K562 (cell line): Measurements from ENCODE around the gene ELF1. TPM values are rescaled to one million over a fixed set of nuclear protein-coding genes. Genes with fewer than 3 reads are reported as not detected.

Experiments used
- GMEB1 ChIP-seq: fragments of 250-450 bp; sonication (Bioruptor Pico); IDR thresholded peaks from 2 replicates; pipeline ENCODE4 v1.4.0; 2020; ENCODE audit warnings: mild to moderate bottlenecking
- MAFF ChIP-seq: IDR thresholded peaks from 2 replicates; pipeline ENCODE4 v1.6.1; 2012; ENCODE audit warnings: low read length, improper control_type of control experiment
- MAFK ChIP-seq: IDR thresholded peaks from 2 replicates; pipeline ENCODE4 v1.6.1; 2011; ENCODE audit warnings: low read length, improper control_type of control experiment
- MLX ChIP-seq, 2 experiments: fragments of 450-650 bp in 1 of 2; sonication (generic) in 1 of 2; formaldehyde crosslinking; conservative IDR thresholded peaks; 2 replicates each; pipeline versions ENCODE4 v1.4.0 to v1.8.1; 2020 to 2022; ENCODE audit warnings: mild to moderate bottlenecking in 1 of 2, missing genetic modification reagents in 1 of 2
- NFYB ChIP-seq: IDR thresholded peaks from 2 replicates; pipeline ENCODE4 v1.6.1; 2011; ENCODE audit warnings: mild to moderate bottlenecking, moderate library complexity; ENCODE audit not compliant: insufficient read length; ENCODE audit errors: extremely low read depth
- POLR2AphosphoS2 ChIP-seq: IDR thresholded peaks from 2 replicates; pipeline ENCODE4 v1.6.1; 2012; ENCODE audit warnings: low read length, improper control_type of control experiment
- SFPQ ChIP-seq: fragments of 200-400 bp; formaldehyde crosslinking; IDR thresholded peaks from 2 replicates; pipeline ENCODE4 v1.6.1; 2017; ENCODE audit warnings: mild to moderate bottlenecking, low read depth, low read length, moderate library complexity
- STAT6 ChIP-seq: sonication (generic); formaldehyde crosslinking; IDR thresholded peaks from 2 replicates; pipeline ENCODE4 v1.8.1; 2023; ENCODE audit warnings: mild to moderate bottlenecking, missing genetic modification reagents
- SUPT5H ChIP-seq: fragments of 450-650 bp; IDR thresholded peaks from 2 replicates; pipeline ENCODE4 v1.6.1; 2016
- ZNF133 ChIP-seq: fragments of 250-450 bp; sonication (Bioruptor Pico); IDR thresholded peaks from 2 replicates; pipeline ENCODE4 v1.4.0; 2020; ENCODE audit warnings: mild to moderate bottlenecking
- ZNF561 ChIP-seq: fragments of 450-650 bp; formaldehyde crosslinking; conservative IDR thresholded peaks from 2 replicates; pipeline ENCODE4 v1.4.0; 2020; ENCODE audit warnings: mild to moderate bottlenecking, moderate library complexity
- ZNF639 ChIP-seq, 2 experiments: fragments of 200-800 bp in 1 of 2; sonication (Bioruptor generic) in 1 of 2; sonication (generic) in 1 of 2; formaldehyde crosslinking in 1 of 2; IDR thresholded peaks in 1 of 2; conservative IDR thresholded peaks in 1 of 2; 2 replicates each; pipeline versions ENCODE4 v1.5.0 to v1.6.1; 2016 to 2020; ENCODE audit warnings: missing compliant biosample characterization in 1 of 2, missing genetic modification characterization in 1 of 2, missing genetic modification reagents in 1 of 2
- polyA plus RNA-seq, 8 experiments: library from polyadenylated mRNA; depleted of rRNA in 4 of 8; stranded (reverse) in 5 of 8; unstranded in 3 of 8; fragments of >200 nt; fragmentation: Nextera tagmentation in 2 of 8; fragmentation: Illumina TruSeq in 1 of 8; extraction: Ambion mirVana in 2 of 8; extraction: Trizol in 1 of 8; gene quantifications; 2 replicates each; pipeline versions ENCODE4 v1.2.1 to v1.2.3, GENCODE V29; 2011 to 2014; ENCODE audit warnings: inconsistent platforms in 1 of 8, missing spikeins in 1 of 8
- total RNA-seq, 7 experiments: library from RNA; depleted of rRNA in 6 of 7; stranded (reverse); fragments of >200 nt in 6 of 7; fragmentation: Illumina TruSeq in 2 of 7; extraction: Trizol in 2 of 7; gene quantifications; 2 replicates each; pipeline versions ENCODE4 v1.2.1 to v1.2.3, GENCODE V29; 2011 to 2021; ENCODE audit warnings: low replicate concordance in 1 of 7

The ELF1 gene
- total and polyA plus RNA-seq, 9 of the 15 experiments (the other 6 are each of a cell fraction or from before 2014, with no cell fraction given): 24.7 to 54.4 (median 33.4) TPM

GRCh38 chr13:41060082-41060723, 41.1 kb upstream of the ELF1 start (continued):
- TF ChIP-seq STAT6 (no peak), ZNF561 (CRISPR knock-in tag) (no peak), NFYB (no peak), ZNF639 (CRISPR knock-in tag; conservative IDR thresholded peaks at IDR 0.05 in 1 of 2, IDR thresholded peaks at IDR 0.05 in 1 of 2) (no peak), MLX (CRISPR knock-in tag; conservative IDR thresholded peaks at IDR 0.05) (no peak), GMEB1 (CRISPR knock-in tag) (no peak), SFPQ (no peak), SUPT5H (peak; percentile 21; the same call in 1 of the 2 replicates), MAFK (no peak), POLR2AphosphoS2 (no peak), ZNF133 (CRISPR knock-in tag) (no peak), MAFF (no peak)
